G401 (cell line): ENCODE results near the gene NEUROG3. TPM values are rescaled to one million over a fixed set of nuclear protein-coding genes. Genes with fewer than 3 reads are reported as not detected.

Source experiments
- DNase-seq: peaks from one replicate; pipeline ENCODE4 v3.0.0-alpha.2; 2015; ENCODE audit warnings: low spot score
- in situ Hi-C: cut with HindIII; loops from 2 replicates; pipeline ENCODE4 v1.10.0; 2016; ENCODE audit warnings: low sequenced_read_pairs, mixed read lengths
- total RNA-seq: library from RNA; depleted of rRNA; stranded (reverse); fragments of >200 nt; shearing (Covaris generic); gene quantifications from 2 replicates; pipeline ENCODE4 v1.2.3, GENCODE V29; 2014; rRNA removed

Gene NEUROG3
- total RNA-seq, 1 experiment from 2014 or later = not detected

GRCh38 chr10:69527961-69528360 is 45.3 kb downstream of the NEUROG3 start:
- in situ Hi-C loops = no loop called here
- DNase-seq = no peak

Other genes with a start within 250 kb of the NEUROG3 start
- gene TACR2, start 156.5 kb downstream of the NEUROG3 start, total RNA-seq = not detected in 2 replicates
- gene TSPAN15, start 122.0 kb downstream of the NEUROG3 start, total RNA-seq = 10.2 and 14.6 TPM in 2 replicates
- gene FAM241B, start 56.8 kb upstream of the NEUROG3 start, total RNA-seq = 27.8 and 36.7 TPM in 2 replicates
- 0.17 TPM in 1 of 2 replicates, not detected in the other for gene COL13A1, start 228.5 kb upstream of the NEUROG3 start, total RNA-seq